GM12878 (cell line): ENCODE data around the gene NBPF1. TPM values are rescaled to one million over a fixed set of nuclear protein-coding genes. Genes with fewer than 3 reads are reported as not detected.
"Not testable (repeated sequence)": the region's sequence is repeated elsewhere in the genome, so short reads cannot be mapped to it uniquely, and the experiment has no call there.

ENCODE experiments used
- ATAC-seq: fragments of 200-7000 bp; cut with Tn5 transposase; 3 replicates; pipeline ENCODE4 v1.9.1; 2020; ENCODE audit warnings: mild to moderate bottlenecking, moderate library complexity
- BruUV-seq: library from RNA; stranded (reverse); fragments of 400-500 nt; replicated peaks from 2 replicates; lab custom pipeline; 2021; lab: Mats Ljungman, UMichigan
- CTCF ChIA-PET: fragments of 300-600 bp; sonication (Branson Sonifier 250); formaldehyde crosslinking; extraction: SDS; loops from one replicate; lab custom pipeline; 2021; ENCODE audit warnings: inconsistent platforms; lab: Yijun Ruan, JAX
- POLR2A ChIA-PET: fragments of 350-600 bp; formaldehyde crosslinking; extraction: SDS; loops from one replicate; lab custom pipeline; 2021; ENCODE audit warnings: inconsistent platforms; lab: Charles Lee
- RAD21 ChIA-PET: fragments of 300-600 bp; sonication (Branson Sonifier 250); formaldehyde crosslinking; loops from one replicate; lab custom pipeline; 2023; ENCODE audit warnings: antibody characterized with exemption; ENCODE audit not compliant: unreplicated experiment; lab: Charles Lee
- SMC1A ChIA-PET: fragments of 300-600 bp; sonication (Branson Sonifier 250); formaldehyde crosslinking; loops from one replicate; lab custom pipeline; 2023; ENCODE audit not compliant: unreplicated experiment, uncharacterized antibody; lab: Charles Lee
- DNase-seq: peaks from one replicate; pipeline ENCODE4 v3.0.0-alpha.2; 2011; ENCODE audit warnings: low read depth, low spot score
- FAIRE-seq: peaks from 3 replicates; lab custom pipeline; 2011; peaks lifted over from hg19 to GRCh38; lab: Jason Lieb, UNC
- H2AFZ ChIP-seq: 2 replicates; pipeline ENCODE4 v1.6.0; 2011; ENCODE audit warnings: low read depth, low read length, control low read depth; ENCODE audit not compliant: control insufficient read depth
- H3K27ac ChIP-seq: 2 replicates; pipeline ENCODE4 v1.5.1; 2011; ENCODE audit warnings: control low read depth; ENCODE audit not compliant: control insufficient read depth, insufficient read depth
- H3K27me3 ChIP-seq, 2 experiments: replicated peaks in 1 of 2; 2 replicates each; pipeline versions ENCODE4 v1.6.0 to v1.6.1; 2011; ENCODE audit warnings: low read length in 1 of 2; ENCODE audit not compliant: control insufficient read depth in 2 of 2, insufficient read depth in 2 of 2
- H3K36me3 ChIP-seq, 2 experiments: 2 replicates each; pipeline ENCODE4 v1.5.1; 2011; ENCODE audit warnings: low read length in 1 of 2; ENCODE audit not compliant: control insufficient read depth in 2 of 2, insufficient read depth in 2 of 2
- H3K4me1 ChIP-seq: 2 replicates; pipeline ENCODE4 v1.6.1; 2011; ENCODE audit warnings: mild to moderate bottlenecking, low read length, moderate library complexity, mixed read lengths; ENCODE audit not compliant: control insufficient read depth, insufficient read depth
- H3K4me2 ChIP-seq: 2 replicates; pipeline ENCODE4 v1.6.0; 2011; ENCODE audit warnings: control low read depth; ENCODE audit not compliant: control insufficient read depth, insufficient read depth
- H3K4me3 ChIP-seq: fragments of 200-600 bp; sonication (generic); 2 replicates; pipeline ENCODE4 v1.5.1; 2016
- H3K79me2 ChIP-seq: 2 replicates; pipeline ENCODE4 v1.6.0; 2011; ENCODE audit warnings: low read length; ENCODE audit not compliant: control insufficient read depth, insufficient read depth
- H3K9ac ChIP-seq: 2 replicates; pipeline ENCODE4 v1.8.0; 2011; ENCODE audit warnings: low read length, control low read depth, mixed read lengths; ENCODE audit not compliant: control insufficient read depth, insufficient read depth
- H3K9me3 ChIP-seq: replicated peaks from 3 replicates; pipeline ENCODE4 v1.5.1; 2011; ENCODE audit warnings: mild to moderate bottlenecking, low read length; ENCODE audit not compliant: control insufficient read depth, insufficient read depth
- H4K20me1 ChIP-seq: 2 replicates; pipeline ENCODE4 v1.6.0; 2011; ENCODE audit not compliant: control insufficient read depth, insufficient read depth
- whole genome bisulfite sequencing: methylation state at CpG from one replicate; pipeline ENCODE4 v1.1.6; 2016; ENCODE audit warnings: low lambda C conversion rate; ENCODE audit not compliant: insufficient replicate concordance, insufficient coverage; ENCODE audit errors: missing lambda C conversion rate; 5-methylcytosine and 5-hydroxymethylcytosine counted together
- in situ Hi-C: fragments of 300-500 bp; cut with MboI; formaldehyde crosslinking; loops from 9 replicates; pipeline ENCODE4 v1.14.3; 2018; ENCODE audit warnings: mixed read lengths
- intact Hi-C: fragments of 100-400 bp; cut with micrococcal nuclease; formaldehyde crosslinking; loops from one replicate; pipeline ENCODE4 v1.14.2; 2022; ENCODE audit not compliant: unreplicated experiment
- polyA plus RNA-seq, 11 experiments: library from polyadenylated mRNA; depleted of rRNA in 4 of 11; unstranded in 6 of 11; stranded (reverse) in 5 of 11; fragments of >200 nt; fragmentation: Nextera tagmentation in 4 of 11; fragmentation: Illumina TruSeq in 1 of 11; extraction: Ambion mirVana in 4 of 11; extraction: Trizol in 1 of 11; gene quantifications; 1 replicate in 1 of 11; 2 replicates in 10 of 11; pipeline versions ENCODE4 v1.2.1 to v1.2.3, GENCODE V29; 2011 to 2016; ENCODE audit warnings: inconsistent platforms in 2 of 11, missing spikeins in 2 of 11, low read depth in 1 of 11
- total RNA-seq, 4 experiments: library from RNA; depleted of rRNA in 3 of 4; stranded (reverse); fragments of >200 nt in 3 of 4; fragmentation: Illumina TruSeq in 1 of 4; extraction: Trizol in 1 of 4; gene quantifications; 2 replicates each; pipeline versions ENCODE4 v1.2.1 to v1.2.3, GENCODE V29; 2013 to 2021

The NBPF1 gene
- total and polyA plus RNA-seq, 10 of the 15 experiments (the other 5 are each of a cell fraction or from before 2014, with no cell fraction given): 0.20 to 3.4 (median 0.71) TPM

DNA sequence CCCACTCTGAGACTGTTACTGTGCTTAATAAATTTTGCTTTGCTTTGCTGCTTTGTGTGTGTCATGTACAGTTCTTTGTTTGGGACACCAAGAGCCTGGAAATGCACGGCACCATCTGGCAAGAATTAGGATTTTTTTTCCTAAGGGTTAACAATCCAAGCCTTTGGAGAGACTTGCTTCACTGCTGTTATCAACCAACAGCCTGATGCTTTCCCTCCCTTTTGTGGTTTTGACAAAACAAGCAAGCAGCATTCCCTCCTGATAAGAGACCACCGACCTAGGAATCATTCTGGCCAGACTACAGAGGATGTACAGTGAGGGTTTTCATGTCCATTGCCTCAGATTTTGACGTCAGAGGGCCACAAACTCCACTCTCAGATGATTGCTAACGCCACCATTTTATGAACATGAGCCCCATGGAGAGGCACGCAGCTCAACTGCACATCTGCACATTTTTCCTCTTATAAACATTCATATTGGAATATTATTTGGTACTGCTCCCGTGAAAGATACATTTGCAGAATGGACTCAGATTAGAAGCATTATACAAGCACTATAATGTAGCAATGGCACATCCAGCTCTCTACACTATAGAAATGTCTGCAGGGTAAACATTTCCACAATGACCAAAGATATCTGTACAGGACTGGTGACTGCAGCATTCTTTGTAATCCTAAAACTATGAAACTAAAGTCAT is 94.0 kb downstream of the NBPF1 start:
- H3K36me3 ChIP-seq, H3K27me3 ChIP-seq, SMC1A ChIA-PET, H3K27ac ChIP-seq, H3K4me3 ChIP-seq, H3K79me2 ChIP-seq, BruUV-seq, POLR2A ChIA-PET, H3K4me1 ChIP-seq, H3K9ac ChIP-seq, intact Hi-C loops, in situ Hi-C loops, FAIRE-seq, DNase-seq, H2AFZ ChIP-seq, H3K9me3 ChIP-seq, H4K20me1 ChIP-seq, H3K4me2 ChIP-seq, RAD21 ChIA-PET, ATAC-seq: not testable (repeated sequence)
- CTCF ChIA-PET: interaction anchor here (0.6 kb wide), 1 partner anchor 373 kb away, joined by 3 read pairs; no protein-coding TSS in a partner anchor
- 30% methylated on average over 6 of the region's 6 CpGs for WGBS

DNA sequence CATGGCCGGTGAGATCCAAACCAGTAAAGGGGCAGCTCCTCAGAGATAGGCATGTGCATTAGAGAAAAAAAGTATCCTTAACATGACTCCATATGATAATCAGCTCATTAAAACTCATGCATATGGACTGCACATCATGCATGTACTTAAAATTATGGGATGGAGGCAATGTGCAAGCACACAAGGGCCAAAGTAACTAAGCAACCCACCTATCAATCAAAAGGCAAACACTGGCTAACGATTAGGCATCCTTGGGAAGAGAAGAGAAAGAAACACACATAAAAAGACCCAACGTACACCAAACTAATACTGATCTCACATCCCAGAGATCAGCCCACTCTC is 94.5 kb downstream of the NBPF1 start:
- 36% methylated on average over 3 of the region's 3 CpGs for WGBS
- H3K27me3 ChIP-seq, H2AFZ ChIP-seq, H3K79me2 ChIP-seq, RAD21 ChIA-PET, H3K27ac ChIP-seq, H3K9ac ChIP-seq, H3K4me1 ChIP-seq, H4K20me1 ChIP-seq, in situ Hi-C loops, FAIRE-seq, intact Hi-C loops, BruUV-seq, ATAC-seq, H3K36me3 ChIP-seq, POLR2A ChIA-PET, H3K9me3 ChIP-seq, H3K4me2 ChIP-seq, DNase-seq, H3K4me3 ChIP-seq, SMC1A ChIA-PET: not testable (repeated sequence)
- CTCF ChIA-PET: interaction anchor here (0.6 kb wide), 1 partner anchor 374 kb away, joined by 3 read pairs; no protein-coding TSS in a partner anchor

DNA sequence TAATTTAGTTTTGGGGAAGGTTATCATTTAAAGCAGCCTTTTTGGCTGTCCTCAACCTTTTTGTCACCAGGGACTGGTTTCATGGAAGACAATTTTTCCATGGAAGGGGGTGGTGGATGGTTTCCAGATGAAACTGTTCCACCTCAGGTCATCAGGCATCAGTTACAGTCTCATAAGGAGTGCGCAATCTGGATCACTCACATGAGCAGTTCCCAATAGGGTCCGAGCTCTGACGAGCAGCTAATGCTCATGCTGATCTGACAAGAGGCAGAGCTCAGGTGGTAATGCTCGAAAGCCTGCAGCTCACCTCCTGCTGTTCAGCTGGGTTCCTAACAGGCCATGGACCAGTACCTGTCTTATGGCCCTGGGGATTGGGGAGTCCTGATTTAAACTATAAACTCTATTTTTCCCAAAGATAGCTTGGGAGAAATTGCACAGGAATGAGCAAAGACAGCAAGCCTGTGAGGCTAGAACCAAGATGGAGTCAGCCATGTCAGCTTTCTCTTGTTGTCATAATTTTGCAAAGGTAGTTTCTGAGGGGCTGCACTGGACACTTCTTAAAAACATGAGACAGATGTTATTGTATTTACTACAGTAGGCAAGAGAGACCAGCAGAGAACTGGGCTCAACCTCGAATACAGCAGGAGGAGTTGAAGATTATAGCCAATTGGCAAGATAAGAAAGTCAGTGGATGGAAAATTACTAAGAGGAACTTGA is 96.5 kb downstream of the NBPF1 start:
- DNase-seq: not testable (repeated sequence)

More for the DNA sequence above, 96.5 kb downstream of the NBPF1 start:
- FAIRE-seq, H3K36me3 ChIP-seq, H3K4me1 ChIP-seq, H2AFZ ChIP-seq, H3K79me2 ChIP-seq, H3K27ac ChIP-seq, H4K20me1 ChIP-seq, H3K27me3 ChIP-seq, SMC1A ChIA-PET, POLR2A ChIA-PET, H3K9me3 ChIP-seq, H3K9ac ChIP-seq, intact Hi-C loops, RAD21 ChIA-PET, in situ Hi-C loops, H3K4me3 ChIP-seq, H3K4me2 ChIP-seq, ATAC-seq, BruUV-seq: not testable (repeated sequence)
- 45% methylated on average over 5 of the region's 5 CpGs for WGBS
- CTCF ChIA-PET: interaction anchor here (0.6 kb wide), 1 partner anchor 1442 kb away, joined by 3 read pairs; no protein-coding TSS in a partner anchor
